HEK293T (cell line): ENCODE measurements around the gene CAMK2G.

Experiments
- CTCF ChIA-PET: fragments of 350-600 bp; formaldehyde crosslinking; extraction: SDS; loops from one replicate; lab custom pipeline; 2021; ENCODE audit warnings: antibody characterized with exemption, inconsistent platforms; lab: Yijun Ruan, JAX
- POLR2A ChIA-PET: fragments of 350-600 bp; formaldehyde crosslinking; extraction: SDS; loops from one replicate; lab custom pipeline; 2020; ENCODE audit warnings: antibody characterized with exemption, inconsistent platforms; lab: Yijun Ruan, JAX
- DNase-seq: peaks from one replicate; pipeline ENCODE4 v3.0.0; 2012; ENCODE audit warnings: mixed read lengths; ENCODE audit errors: extremely low spot score
- ARNT ChIP-seq: fragments of 450-650 bp; IDR thresholded peaks from 2 replicates; pipeline ENCODE4 v1.6.1; 2017; ENCODE audit warnings: mild to moderate bottlenecking
- BHLHE40 ChIP-seq: fragments of 450-650 bp; IDR thresholded peaks from 2 replicates; pipeline ENCODE4 v1.6.1; 2016; ENCODE audit warnings: mild to moderate bottlenecking, moderate library complexity, borderline replicate concordance
- CTBP1 ChIP-seq: fragments of 450-650 bp; IDR thresholded peaks from 2 replicates; pipeline ENCODE4 v1.6.1; 2016; ENCODE audit warnings: borderline replicate concordance
- ELF4 ChIP-seq: fragments of 450-650 bp; IDR thresholded peaks from 2 replicates; pipeline ENCODE4 v1.6.1; 2017; ENCODE audit warnings: antibody characterized with exemption
- FOXA1 ChIP-seq: fragments of 450-650 bp; IDR thresholded peaks from 2 replicates; pipeline ENCODE4 v1.6.1; 2016; ENCODE audit warnings: mild to moderate bottlenecking
- FOXK2 ChIP-seq: fragments of 450-650 bp; IDR thresholded peaks from 2 replicates; pipeline ENCODE4 v1.6.1; 2016; ENCODE audit warnings: mild to moderate bottlenecking
- FOXM1 ChIP-seq: fragments of 450-650 bp; IDR thresholded peaks from 2 replicates; pipeline ENCODE4 v1.6.1; 2017; ENCODE audit warnings: mild to moderate bottlenecking, borderline replicate concordance
- HDGF ChIP-seq: fragments of 450-650 bp; IDR thresholded peaks from 2 replicates; pipeline ENCODE4 v1.6.1; 2017; ENCODE audit warnings: antibody characterized with exemption, borderline replicate concordance
- L3MBTL2 ChIP-seq: fragments of 450-650 bp; conservative IDR thresholded peaks from 2 replicates; pipeline ENCODE4 v1.6.1; 2016; ENCODE audit warnings: mild to moderate bottlenecking
- LEF1 ChIP-seq: fragments of 450-650 bp; IDR thresholded peaks from 2 replicates; pipeline ENCODE4 v1.6.1; 2017; ENCODE audit warnings: mild to moderate bottlenecking, borderline replicate concordance
- NFRKB ChIP-seq: fragments of 450-650 bp; IDR thresholded peaks from 2 replicates; pipeline ENCODE4 v1.6.1; 2016; ENCODE audit warnings: mild to moderate bottlenecking, moderate library complexity
- PKNOX1 ChIP-seq: fragments of 450-650 bp; IDR thresholded peaks from 2 replicates; pipeline ENCODE4 v1.6.1; 2016
- SP1 ChIP-seq: fragments of 450-650 bp; IDR thresholded peaks from 2 replicates; pipeline ENCODE4 v1.6.1; 2017
- SUZ12 ChIP-seq: fragments of 450-650 bp; IDR thresholded peaks from 2 replicates; pipeline ENCODE4 v1.6.1; 2016; ENCODE audit warnings: mild to moderate bottlenecking
- TARDBP ChIP-seq: fragments of 450-650 bp; IDR thresholded peaks from 2 replicates; pipeline ENCODE4 v1.6.1; 2016
- ZNF384 ChIP-seq: fragments of 450-650 bp; IDR thresholded peaks from 2 replicates; pipeline ENCODE4 v1.6.1; 2016

CAMK2G gene

GRCh38 chr10:73806176-73806950 lies 68.0 kb downstream of the CAMK2G start:
- ChIA-PET CTCF (interaction anchor here (1.1 kb wide), 1 partner anchor 73 kb away, joined by 3 read pairs; no protein-coding TSS in a partner anchor), POLR2A (no interaction called here)
- DNase-seq: no peak
- TF ChIP-seq SUZ12 (no peak), LEF1 (no peak), FOXM1 (no peak), ZNF384 (no peak), BHLHE40 (no peak), FOXK2 (no peak), SP1 (no peak), HDGF (no peak)

- ChIA-PET CTCF (interaction anchor here (0.7 kb wide), 1 partner anchor 144 kb away, joined by 3 read pairs; no protein-coding TSS in a partner anchor), POLR2A (interaction anchor here (1.4 kb wide), 1 partner anchor 22 kb away, joined by 4 read pairs; the partner anchor contains the start of gene CHCHD1)
- no peak for DNase-seq
- no peak for TF ChIP-seq L3MBTL2
- no peak for TF ChIP-seq FOXK2
- TF ChIP-seq SP1: no peak
- no peak for TF ChIP-seq TARDBP
- TF ChIP-seq HDGF: no peak
- TF ChIP-seq LEF1: no peak
- no peak for TF ChIP-seq ELF4
Observed at GRCh38 chr10:73803680-73804286, 70.6 kb downstream of the CAMK2G start.

GRCh38 chr10:73802276-73802991 lies 71.9 kb downstream of the CAMK2G start:
- TF ChIP-seq SUZ12 (no peak), FOXA1 (no peak)
- no peak for DNase-seq
- POLR2A ChIA-PET: no interaction called here
- CTCF ChIA-PET: no interaction called here

- ChIA-PET CTCF (no interaction called here), POLR2A (no interaction called here)
- DNase-seq: no peak
- TF ChIP-seq LEF1 (no peak), L3MBTL2 (no peak), SP1 (no peak), ZNF384 (no peak), ARNT (no peak), SUZ12 (no peak), BHLHE40 (no peak), ELF4 (no peak), FOXM1 (no peak), FOXK2 (no peak), TARDBP (no peak), NFRKB (no peak)
Observed at GRCh38 chr10:73801253-73801590, 73.1 kb downstream of the CAMK2G start.

- TF ChIP-seq ZNF384 (no peak), SP1 (no peak), FOXM1 (no peak), NFRKB (no peak), TARDBP (no peak), BHLHE40 (no peak), CTBP1 (no peak), HDGF (no peak)
- DNase-seq: no peak
- ChIA-PET CTCF (no interaction called here), POLR2A (no interaction called here)
Observed at GRCh38 chr10:73800560-73801252, 73.6 kb downstream of the CAMK2G start.

GRCh38 chr10:73799899-73800559 lies 74.3 kb downstream of the CAMK2G start:
- ChIA-PET POLR2A (interaction anchor here (1.7 kb wide), 1 partner anchor 14 kb away, joined by 5 read pairs; the partner anchor contains the start of gene ZSWIM8), CTCF (no interaction called here)
- DNase-seq: no peak
- TF ChIP-seq LEF1 (no peak), BHLHE40 (no peak), ELF4 (no peak), SUZ12 (no peak), ARNT (no peak), ZNF384 (no peak), CTBP1 (no peak), TARDBP (no peak), NFRKB (no peak), FOXA1 (no peak), FOXM1 (no peak)

GRCh38 chr10:73798927-73799560 lies 75.3 kb downstream of the CAMK2G start:
- ChIA-PET POLR2A (interaction anchor here (1.7 kb wide), 1 partner anchor 13 kb away, joined by 5 read pairs; the partner anchor contains the start of gene ZSWIM8), CTCF (no interaction called here)
- TF ChIP-seq PKNOX1 (no peak), ZNF384 (no peak), FOXK2 (no peak), SUZ12 (no peak), BHLHE40 (no peak), CTBP1 (no peak), HDGF (no peak), LEF1 (no peak), ELF4 (no peak), NFRKB (no peak), SP1 (no peak), FOXA1 (no peak), FOXM1 (no peak), L3MBTL2 (no peak), TARDBP (no peak), ARNT (no peak)
- DNase-seq: no peak
